ENCODE results near the gene NAV2. TPM values are rescaled to one million over a fixed set of nuclear protein-coding genes. Genes with fewer than 3 reads are reported as not detected.

Gene NAV2
- polyA plus RNA-seq, 1 donor from 2014 or later, result 3.0 TPM

DNA sequence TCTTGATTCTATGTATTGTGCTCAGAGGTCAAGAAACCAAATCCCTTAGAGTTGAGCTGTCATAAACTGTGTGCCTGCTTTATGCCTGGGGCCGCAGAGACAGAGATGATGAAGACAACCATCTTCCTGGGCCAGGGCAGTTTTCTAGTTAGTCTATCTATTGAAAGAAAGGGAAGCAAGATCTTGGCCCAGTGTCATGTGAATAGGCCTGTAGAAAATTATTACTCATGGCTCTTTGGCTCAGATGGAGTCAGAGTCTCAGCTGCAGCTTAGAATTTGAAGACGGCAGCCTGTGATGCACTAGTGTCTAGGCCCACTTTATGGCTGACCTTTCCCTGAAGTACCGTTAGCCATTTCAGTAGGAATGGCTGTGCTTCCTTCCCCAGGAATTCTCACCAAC lies 335.6 kb downstream of the NAV2 start:
- no peak for TF ChIP-seq RAD21 (conservative IDR thresholded peaks at IDR 0.05)
- no peak for TF ChIP-seq EZH2 (IDR thresholded peaks at IDR 0.05; ENCODE audit: borderline replicate concordance, insufficient read depth, low read length, poor library complexity, severe bottlenecking)
- TF ChIP-seq CTCF (IDR thresholded peaks at IDR 0.05; ENCODE audit: poor library complexity, severe bottlenecking), result no peak
- TF ChIP-seq TAF1 (IDR thresholded peaks at IDR 0.05; ENCODE audit: low read depth), result no peak
- TF ChIP-seq, protein P1, sequence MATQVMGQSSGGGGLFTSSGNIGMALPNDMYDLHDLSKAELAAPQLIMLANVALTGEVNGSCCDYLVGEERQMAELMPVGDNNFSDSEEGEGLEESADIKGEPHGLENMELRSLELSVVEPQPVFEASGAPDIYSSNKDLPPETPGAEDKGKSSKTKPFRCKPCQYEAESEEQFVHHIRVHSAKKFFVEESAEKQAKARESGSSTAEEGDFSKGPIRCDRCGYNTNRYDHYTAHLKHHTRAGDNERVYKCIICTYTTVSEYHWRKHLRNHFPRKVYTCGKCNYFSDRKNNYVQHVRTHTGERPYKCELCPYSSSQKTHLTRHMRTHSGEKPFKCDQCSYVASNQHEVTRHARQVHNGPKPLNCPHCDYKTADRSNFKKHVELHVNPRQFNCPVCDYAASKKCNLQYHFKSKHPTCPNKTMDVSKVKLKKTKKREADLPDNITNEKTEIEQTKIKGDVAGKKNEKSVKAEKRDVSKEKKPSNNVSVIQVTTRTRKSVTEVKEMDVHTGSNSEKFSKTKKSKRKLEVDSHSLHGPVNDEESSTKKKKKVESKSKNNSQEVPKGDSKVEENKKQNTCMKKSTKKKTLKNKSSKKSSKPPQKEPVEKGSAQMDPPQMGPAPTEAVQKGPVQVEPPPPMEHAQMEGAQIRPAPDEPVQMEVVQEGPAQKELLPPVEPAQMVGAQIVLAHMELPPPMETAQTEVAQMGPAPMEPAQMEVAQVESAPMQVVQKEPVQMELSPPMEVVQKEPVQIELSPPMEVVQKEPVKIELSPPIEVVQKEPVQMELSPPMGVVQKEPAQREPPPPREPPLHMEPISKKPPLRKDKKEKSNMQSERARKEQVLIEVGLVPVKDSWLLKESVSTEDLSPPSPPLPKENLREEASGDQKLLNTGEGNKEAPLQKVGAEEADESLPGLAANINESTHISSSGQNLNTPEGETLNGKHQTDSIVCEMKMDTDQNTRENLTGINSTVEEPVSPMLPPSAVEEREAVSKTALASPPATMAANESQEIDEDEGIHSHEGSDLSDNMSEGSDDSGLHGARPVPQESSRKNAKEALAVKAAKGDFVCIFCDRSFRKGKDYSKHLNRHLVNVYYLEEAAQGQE (IDR thresholded peaks at IDR 0.05; ENCODE audit: borderline replicate concordance), result no peak
- TF ChIP-seq EP300 (conservative IDR thresholded peaks at IDR 0.05; ENCODE audit: poor library complexity, severe bottlenecking), result no peak
- no peak for TF ChIP-seq SMC3 (conservative IDR thresholded peaks at IDR 0.05; ENCODE audit: poor library complexity)
- no peak for TF ChIP-seq POLR2AphosphoS5 (IDR thresholded peaks at IDR 0.05)
- TF ChIP-seq MXI1 (conservative IDR thresholded peaks at IDR 0.05; ENCODE audit: poor library complexity, severe bottlenecking), result no peak
- Histone ChIP-seq H3K4me2 (ENCODE audit: low read length) (no peak overlapping the region), H3K79me2 (replicated peaks; ENCODE audit: insufficient read depth, low read length) (no peaks in the 10 kb centered on the region), H2AFZ (ENCODE audit: low read depth, low read length) (no peak overlapping the region), H3K27me3 (ENCODE audit: insufficient read depth, low read depth, low read length) (no peaks in the 10 kb centered on the region), H3K36me3 (ENCODE audit: insufficient read depth, low read length) (no peaks in the 10 kb centered on the region), H3F3A (ENCODE audit: insufficient read depth, low read length, poor library complexity, severe bottlenecking) (peaks cover 3% of the 10 kb centered on the region), H3K9me2 (ENCODE audit: insufficient read depth, low read length) (no peaks in the 10 kb centered on the region), H3K9me3 (ENCODE audit: low read length) (no peaks in the 10 kb centered on the region), H3K4me3 (ENCODE audit: low read length) (no peak overlapping the region), H3K27ac (ENCODE audit: low read length) (no peak overlapping the region), H3K9ac (ENCODE audit: low read length) (no peak overlapping the region), H4K20me1 (ENCODE audit: insufficient read depth) (no peaks in the 10 kb centered on the region)

DNA sequence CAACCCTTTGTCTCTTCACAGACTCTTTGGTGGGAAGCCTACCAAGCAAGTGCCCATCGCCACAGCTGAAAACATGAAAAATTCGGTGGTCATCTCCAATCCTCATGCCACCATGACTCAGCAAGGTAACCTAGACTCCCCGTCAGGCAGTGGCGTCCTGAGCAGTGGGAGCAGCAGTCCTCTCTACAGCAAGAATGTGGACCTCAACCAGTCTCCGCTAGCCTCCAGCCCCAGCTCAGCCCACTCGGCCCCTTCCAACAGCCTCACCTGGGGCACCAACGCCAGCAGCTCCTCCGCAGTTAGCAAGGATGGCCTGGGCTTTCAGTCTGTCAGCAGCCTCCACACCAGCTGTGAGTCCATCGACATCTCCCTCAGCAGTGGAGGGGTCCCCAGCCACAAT lies 336.1 kb downstream of the NAV2 start:
- no peaks in the 10 kb centered on the region for H3K36me3 ChIP-seq (ENCODE audit: insufficient read depth, low read length)
- no peaks in the 10 kb centered on the region for H3K27me3 ChIP-seq (ENCODE audit: insufficient read depth, low read depth, low read length)
- no peaks in the 10 kb centered on the region for H3K79me2 ChIP-seq (replicated peaks; ENCODE audit: insufficient read depth, low read length)
- H2AFZ ChIP-seq (ENCODE audit: low read depth, low read length), result no peak overlapping the region
- H3K9me2 ChIP-seq (ENCODE audit: insufficient read depth, low read length), result no peaks in the 10 kb centered on the region
- no peak overlapping the region for H3K9ac ChIP-seq (ENCODE audit: low read length)
- H4K20me1 ChIP-seq (ENCODE audit: insufficient read depth), result no peaks in the 10 kb centered on the region
- no peak overlapping the region for H3K27ac ChIP-seq (ENCODE audit: low read length)
- H3K9me3 ChIP-seq (ENCODE audit: low read length), result no peaks in the 10 kb centered on the region
- H3K4me3 ChIP-seq (ENCODE audit: low read length), result no peak overlapping the region
- TF ChIP-seq, protein P1 (IDR thresholded peaks at IDR 0.05; ENCODE audit: borderline replicate concordance), result no peak
- no peak overlapping the region for H3K4me2 ChIP-seq (ENCODE audit: low read length)
- H3F3A ChIP-seq (ENCODE audit: insufficient read depth, low read length, poor library complexity, severe bottlenecking), result peaks cover 3% of the 10 kb centered on the region

All from neural cell (in vitro differentiated cells).